ELF-1 (cell line): ENCODE results near the gene PSME3.

ENCODE experiments used
- DNase-seq: peaks from one replicate; pipeline ENCODE4 v3.0.0-alpha.2; 2016; ENCODE audit warnings: low read depth, low spot score

PSME3 gene, protein sequence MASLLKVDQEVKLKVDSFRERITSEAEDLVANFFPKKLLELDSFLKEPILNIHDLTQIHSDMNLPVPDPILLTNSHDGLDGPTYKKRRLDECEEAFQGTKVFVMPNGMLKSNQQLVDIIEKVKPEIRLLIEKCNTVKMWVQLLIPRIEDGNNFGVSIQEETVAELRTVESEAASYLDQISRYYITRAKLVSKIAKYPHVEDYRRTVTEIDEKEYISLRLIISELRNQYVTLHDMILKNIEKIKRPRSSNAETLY

DNA sequence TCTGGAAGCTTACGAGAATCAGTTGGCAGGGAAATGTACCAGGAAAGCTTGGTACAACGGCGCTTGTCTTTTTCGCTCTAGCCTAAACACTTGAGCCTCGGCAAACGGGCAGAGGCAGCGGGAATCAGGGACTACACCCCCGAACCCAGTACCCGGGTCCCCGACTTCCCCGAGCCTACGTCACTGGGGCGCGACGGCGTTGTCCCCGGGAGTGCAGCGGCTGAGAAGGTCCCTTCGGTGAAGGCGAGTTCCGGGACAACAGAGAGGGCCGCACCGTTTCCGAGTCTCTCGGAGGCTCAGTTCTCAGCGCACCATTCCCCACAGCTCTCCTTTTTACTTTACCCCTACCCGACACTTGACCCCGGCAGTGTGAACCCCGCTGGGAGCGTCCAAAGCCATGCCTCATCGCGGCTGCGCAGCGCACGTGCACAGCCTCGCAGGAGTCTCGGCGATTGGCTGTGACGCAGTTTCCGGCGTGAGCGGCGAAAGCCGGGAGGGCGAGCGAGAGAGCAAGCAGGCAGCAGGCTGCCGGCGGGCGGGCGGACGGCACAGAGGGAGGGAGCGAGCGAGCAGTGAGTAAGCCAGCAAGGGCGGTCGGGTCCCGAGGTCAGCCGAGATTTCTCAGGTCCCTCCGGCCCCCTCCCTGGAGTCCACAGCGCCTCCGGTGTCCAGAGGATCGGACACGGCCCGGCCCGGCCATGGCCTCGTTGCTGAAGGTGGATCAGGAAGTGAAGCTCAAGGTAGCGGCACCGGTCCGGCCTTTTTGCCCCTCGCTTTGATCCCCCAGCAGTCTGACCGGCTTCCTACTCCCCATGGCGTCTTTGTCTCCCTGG, at the start of gene PSME3:
Gene PSME3 (plus strand): TSS at position 464 of the 833 bp plus-strand sequence. CDS start 235 bp downstream, at position 699.
- DNase-seq, result peak; percentile 93

DNA sequence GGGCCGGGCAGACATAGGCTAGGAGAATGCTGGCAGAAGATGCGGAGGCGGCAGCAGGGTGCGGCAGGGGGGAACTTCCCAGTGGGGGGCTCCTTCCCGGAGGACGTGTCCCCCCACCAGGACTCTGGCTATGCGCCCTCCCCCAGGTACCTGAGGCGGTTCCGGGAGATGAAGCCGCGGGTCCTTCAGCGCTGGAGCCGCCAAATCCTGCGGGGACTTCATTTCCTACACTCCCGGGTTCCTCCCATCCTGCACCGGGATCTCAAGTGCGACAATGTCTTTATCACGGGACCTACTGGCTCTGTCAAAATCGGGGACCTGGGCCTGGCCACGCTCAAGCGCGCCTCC, 49.4 kb upstream of the PSME3 start:
- DNase-seq, result no peak

DNA sequence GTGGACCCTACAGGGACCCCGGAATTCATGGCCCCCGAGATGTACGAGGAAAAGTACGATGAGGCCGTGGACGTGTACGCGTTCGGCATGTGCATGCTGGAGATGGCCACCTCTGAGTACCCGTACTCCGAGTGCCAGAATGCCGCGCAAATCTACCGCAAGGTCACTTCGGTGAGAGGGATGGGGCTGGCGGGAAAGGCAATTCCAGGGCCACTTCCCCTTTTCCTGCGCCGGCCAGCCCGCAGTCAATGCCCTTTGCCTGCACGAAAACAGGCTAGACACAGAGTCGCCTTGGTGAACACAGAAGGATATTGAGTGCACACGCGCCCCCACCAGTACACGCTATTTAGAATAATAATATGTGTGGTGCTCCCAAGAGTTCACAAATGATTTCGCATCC, 48.8 kb upstream of the PSME3 start:
- no peak for DNase-seq

DNA sequence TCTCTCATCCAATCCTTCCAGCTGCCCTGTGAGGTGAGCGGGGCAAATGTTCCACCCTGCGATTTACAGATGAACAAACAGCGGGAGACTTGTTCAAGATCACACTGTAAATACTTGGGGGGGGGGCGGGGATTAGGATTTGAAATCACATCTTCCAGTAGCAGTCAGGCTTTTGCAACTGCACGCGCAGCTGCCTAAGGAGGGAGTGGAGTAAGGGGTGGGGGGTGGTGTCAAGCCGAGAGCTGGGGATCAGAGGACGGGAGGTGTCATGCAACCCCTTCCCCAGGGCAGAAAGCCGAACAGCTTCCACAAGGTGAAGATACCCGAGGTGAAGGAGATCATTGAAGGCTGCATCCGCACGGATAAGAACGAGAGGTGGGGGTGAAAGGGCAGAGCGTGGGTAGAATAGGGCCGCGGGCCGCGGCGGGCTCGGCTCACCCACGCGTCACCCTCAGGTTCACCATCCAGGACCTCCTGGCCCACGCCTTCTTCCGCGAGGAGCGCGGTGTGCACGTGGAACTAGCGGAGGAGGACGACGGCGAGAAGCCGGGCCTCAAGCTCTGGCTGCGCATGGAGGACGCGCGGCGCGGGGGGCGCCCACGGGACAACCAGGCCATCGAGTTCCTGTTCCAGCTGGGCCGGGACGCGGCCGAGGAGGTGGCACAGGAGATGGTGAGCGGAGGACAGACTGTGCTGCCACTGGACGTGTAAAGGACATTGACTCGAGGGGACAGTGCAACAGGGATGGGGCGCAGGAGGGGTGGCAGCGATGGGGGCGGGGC, 48.2 kb upstream of the PSME3 start:
- DNase-seq, result no peak

GRCh38 chr17:42787266-42787665, 45.9 kb upstream of the PSME3 start:
- no peak for DNase-seq

- DNase-seq, result no peak
Observed at GRCh38 chr17:42791948-42792347, 41.2 kb upstream of the PSME3 start.

DNA sequence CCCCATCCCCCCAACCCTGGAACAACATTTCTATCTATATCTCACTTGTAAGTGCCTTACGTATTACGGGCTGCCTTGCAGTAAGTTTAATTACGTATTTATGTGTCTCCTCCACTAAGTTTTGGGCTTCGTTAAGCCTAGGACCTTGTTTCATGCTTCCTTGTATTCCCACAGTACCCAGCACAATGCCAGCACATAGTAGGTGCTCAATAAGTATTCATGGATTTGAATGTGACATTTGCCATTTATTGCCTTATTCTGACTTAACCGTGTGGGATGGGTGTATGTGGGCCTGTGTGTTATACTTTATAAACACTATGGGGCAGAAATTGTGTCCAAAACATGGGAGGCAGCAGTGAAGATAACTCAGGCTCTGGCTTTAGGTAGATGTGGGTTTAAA, 40.7 kb upstream of the PSME3 start:
- no peak for DNase-seq

- no peak for DNase-seq
Observed at GRCh38 chr17:42795061-42795460, 38.1 kb upstream of the PSME3 start.

DNA sequence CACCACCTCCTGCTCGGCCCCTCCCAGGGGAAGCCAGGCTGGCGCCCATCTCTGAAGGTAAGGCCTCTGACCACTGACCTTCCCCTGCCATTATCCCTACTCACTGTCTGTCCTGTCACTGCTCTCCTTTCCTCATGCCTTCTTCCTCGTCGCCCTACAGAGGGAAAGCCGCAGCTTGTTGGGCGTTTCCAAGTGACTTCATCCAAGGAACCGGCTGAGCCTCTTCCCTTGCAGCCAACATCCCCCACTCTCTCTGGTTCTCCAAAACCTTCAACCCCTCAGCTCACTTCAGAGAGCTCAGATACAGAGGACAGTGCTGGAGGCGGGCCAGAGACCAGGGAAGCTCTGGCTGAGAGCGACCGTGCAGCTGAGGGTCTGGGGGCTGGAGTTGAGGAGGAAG, 37.7 kb upstream of the PSME3 start:
- DNase-seq, result no peak

- DNase-seq, result no peak
Observed at GRCh38 chr17:42796066-42796758, 37.0 kb upstream of the PSME3 start.

GRCh38 chr17:42797067-42798007, 35.9 kb upstream of the PSME3 start:
- DNase-seq, result no peak

- DNase-seq, result no peak
Observed at GRCh38 chr17:42798011-42798382, 35.2 kb upstream of the PSME3 start.

- peak; percentile 89 for DNase-seq
Observed at GRCh38 chr17:42798383-42799380, 34.5 kb upstream of the PSME3 start, which contains the start of the genes CNTD1 and COA3. CNTD1 (plus strand) TSS chr17:42798861; CDS start chr17:42799068, 207 bp downstream. COA3 (minus strand) TSS chr17:42798704; CDS start chr17:42798681, 23 bp downstream.

DNA sequence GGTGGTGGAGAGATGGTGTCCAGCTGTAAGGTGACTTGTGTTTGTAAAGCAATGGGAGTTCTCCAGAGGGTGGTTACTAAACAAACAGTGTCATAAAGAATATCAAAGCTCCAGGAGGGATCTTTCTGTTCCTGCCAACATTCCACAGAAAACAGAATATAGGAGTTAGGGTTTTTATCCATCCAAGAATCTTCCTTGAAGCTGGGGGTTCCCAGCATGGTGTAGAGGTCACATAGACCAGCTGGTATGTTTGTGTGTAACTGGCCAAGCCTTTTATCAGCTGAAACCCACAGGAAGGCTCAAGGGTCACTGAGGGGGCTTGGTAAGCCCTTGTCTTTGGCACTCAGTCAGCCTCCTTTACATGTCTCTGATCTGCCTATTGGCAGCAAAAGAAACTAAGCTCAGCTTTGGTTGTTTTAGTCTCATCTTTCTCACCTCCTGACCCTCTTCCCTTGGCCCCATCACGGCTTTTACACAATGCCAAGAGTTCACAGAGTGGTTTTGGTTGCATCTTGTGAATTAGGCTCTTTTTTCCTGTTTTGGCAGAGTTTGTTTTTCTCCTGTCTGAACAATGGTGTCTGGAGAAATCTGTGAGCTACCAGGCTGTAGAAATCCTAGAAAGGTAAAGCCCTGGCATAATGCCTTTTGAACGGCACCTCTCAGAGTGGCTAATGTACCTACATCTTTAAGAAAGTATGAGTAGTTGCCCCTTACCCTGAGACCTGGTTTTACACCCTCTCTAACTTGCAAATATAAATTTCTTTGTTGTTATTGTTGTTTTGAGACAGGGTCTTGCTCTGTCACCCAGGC, 29.9 kb upstream of the PSME3 start:
- no peak for DNase-seq

DNA sequence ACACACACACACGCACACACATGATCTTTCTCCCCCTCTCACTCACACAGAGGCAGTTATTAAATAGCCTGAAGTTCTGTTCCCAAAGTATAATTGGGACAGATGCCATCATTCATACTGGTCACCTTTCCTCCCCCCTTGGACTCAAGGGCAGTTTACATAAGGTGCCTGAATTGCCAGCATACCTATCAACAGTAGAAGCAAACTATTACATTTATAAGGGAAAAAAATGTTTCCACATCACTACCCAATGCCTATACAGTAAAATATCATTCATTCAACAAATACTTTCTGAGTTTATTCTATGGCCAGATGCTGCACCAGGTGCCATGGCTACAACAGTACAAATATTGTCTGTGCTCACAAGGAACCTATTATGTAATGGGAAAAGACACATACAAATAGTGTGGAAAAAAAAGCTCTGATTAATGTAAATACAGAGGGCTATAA, 28.3 kb upstream of the PSME3 start:
- DNase-seq, result no peak

DNA sequence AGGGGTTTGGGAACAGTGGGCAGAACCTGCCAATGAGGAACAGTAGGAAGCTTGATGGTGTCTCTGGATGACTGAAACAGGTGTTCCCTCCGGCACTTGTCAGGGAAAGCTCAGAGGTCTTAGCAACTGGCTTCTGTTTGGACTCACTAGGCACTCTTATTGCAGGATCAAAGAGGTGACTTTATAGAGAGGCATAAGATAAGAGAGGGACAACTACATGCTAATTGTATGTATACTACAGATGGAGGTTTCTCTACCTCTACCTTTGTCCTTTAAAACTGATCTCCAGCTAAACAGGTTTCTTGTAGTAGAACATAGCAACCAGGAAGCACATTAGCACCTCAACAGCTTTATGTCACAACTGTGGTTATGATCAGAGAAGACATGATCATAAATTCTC, 26.9 kb upstream of the PSME3 start:
- no peak for DNase-seq

- no peak for DNase-seq
Observed at GRCh38 chr17:42809250-42809649, 23.9 kb upstream of the PSME3 start.

DNA sequence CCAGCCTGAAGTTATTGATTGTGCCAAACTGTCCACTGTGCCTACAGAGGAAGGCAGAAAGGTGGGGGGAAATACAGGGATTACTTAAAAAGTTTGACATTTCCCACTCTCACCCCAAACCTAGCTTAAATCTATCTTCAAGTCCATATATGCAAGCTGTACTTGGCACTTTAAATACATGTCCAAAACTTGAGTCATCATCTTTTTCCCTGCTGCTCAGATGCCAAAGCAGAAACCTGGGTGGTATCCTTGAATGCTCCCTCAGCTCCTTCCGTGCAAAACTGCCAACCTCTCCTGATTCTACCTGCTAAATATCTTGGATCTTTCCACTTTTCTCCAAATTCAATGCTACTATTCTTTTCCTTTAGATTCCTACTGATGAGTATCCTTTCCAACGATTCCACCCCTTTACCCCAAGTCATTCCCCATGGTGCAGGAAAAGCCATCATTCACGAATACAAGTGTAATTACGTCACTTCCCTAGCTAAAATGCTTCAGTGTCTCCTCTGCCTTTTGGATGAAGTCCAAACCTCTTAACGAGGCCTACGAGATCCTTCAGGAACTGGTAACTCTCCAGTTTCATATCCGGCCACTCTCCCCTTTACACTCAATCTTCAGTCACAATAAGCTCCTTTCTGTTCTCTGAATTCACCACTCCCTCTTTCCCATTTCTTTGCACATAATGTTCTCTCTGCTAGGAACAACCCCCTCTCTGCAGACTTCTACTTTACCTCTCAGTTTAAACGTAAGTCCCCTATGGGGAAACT, 18.4 kb upstream of the PSME3 start:
- DNase-seq, result no peak
